ENCODE results near the gene MEMO1.

MEMO1 gene

GRCh38 chr2:31823558-31823957 is 187.2 kb downstream of the MEMO1 start:
- DNase-seq (ENCODE audit: low read depth) = no peak

- no peak for DNase-seq (ENCODE audit: low read depth)
Measured at GRCh38 chr2:31822587-31822986, 188.2 kb downstream of the MEMO1 start.

All from GM04503 (cell line).